HG02973 (cell line): ENCODE measurements around the gene COG5.
"Not testable (repeated sequence)": the region's sequence is repeated elsewhere in the genome, so short reads cannot be mapped to it uniquely, and the experiment has no call there.

ENCODE experiments used
- ATAC-seq: cut with Tn5 transposase; IDR thresholded peaks from one replicate; pipeline ENCODE4 v1.9.1; 2021; ENCODE audit warnings: moderate library complexity; ENCODE audit not compliant: unreplicated experiment

Gene COG5

DNA sequence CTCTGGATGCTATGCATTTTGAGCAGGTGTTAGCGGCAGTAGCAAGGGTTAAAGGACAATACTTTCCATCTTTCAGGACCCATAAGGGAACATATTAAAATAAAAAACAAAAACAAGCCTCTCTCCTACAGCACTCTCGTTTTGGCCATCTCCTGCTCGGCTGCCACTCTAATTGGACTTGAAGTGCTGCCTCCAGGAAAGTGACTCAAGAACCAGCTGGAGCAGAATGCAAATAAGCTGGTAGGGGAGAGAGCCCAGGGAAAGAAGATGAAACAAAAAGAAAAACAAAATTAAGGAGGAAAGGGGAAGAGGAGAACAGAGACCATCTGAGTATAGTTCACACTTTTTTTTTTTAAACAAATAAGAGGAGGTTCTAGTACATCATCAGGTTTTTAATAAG lies 329.3 kb downstream of the COG5 start:
- ATAC-seq: no peak

GRCh38 chr7:107233981-107234380 lies 329.7 kb downstream of the COG5 start:
- no peak for ATAC-seq

- ATAC-seq: no peak
These were observed 330.5 kb downstream of the COG5 start for GRCh38 chr7:107233174-107233573.

GRCh38 chr7:107232568-107233090 lies 331.1 kb downstream of the COG5 start:
- no peak for ATAC-seq

DNA sequence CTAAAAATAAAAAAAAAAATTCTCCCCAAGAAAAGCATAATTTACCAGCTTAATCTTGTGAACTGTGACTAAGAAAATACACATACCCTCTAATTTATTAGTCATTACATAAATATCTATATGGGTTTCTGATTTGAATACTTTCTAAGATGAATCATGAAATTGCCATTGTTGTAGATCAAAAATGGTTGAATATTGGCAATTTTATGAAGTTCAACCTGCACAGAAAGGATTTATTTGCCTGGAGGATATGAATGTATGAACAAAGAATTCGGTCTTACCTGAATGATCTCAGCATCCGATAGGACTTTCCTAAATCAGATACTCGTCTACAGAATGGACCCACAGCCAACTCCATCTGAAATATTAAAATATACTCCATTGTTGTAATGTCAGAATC lies 333.4 kb downstream of the COG5 start:
- no peak for ATAC-seq

DNA sequence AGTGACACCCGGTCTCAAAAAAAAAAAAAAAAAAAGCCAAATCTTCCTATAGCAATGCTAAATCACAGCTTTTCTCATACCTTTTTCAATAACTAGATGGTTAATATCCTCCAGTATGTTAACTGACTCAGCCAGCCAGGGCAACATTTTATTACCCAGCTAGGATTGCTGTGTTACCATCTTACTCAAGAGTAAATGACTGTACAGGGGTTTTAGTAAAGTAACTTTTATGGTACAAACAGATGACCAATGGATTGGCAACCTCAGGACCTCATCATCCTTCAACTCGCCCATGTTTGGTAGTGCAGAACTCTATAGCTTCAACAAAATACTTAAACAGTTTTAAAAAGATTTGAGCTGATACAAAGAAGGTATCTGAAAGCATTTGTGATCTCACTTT lies 335.4 kb downstream of the COG5 start:
- ATAC-seq: no peak

- no peak for ATAC-seq
These were observed 339.1 kb downstream of the COG5 start for GRCh38 chr7:107224374-107225223.

GRCh38 chr7:107220806-107221205 lies 342.9 kb downstream of the COG5 start:
- ATAC-seq: not testable (repeated sequence)

GRCh38 chr7:107220356-107220755 lies 343.4 kb downstream of the COG5 start:
- no peak for ATAC-seq

GRCh38 chr7:107219563-107220244 lies 344.0 kb downstream of the COG5 start:
- ATAC-seq: no peak

DNA sequence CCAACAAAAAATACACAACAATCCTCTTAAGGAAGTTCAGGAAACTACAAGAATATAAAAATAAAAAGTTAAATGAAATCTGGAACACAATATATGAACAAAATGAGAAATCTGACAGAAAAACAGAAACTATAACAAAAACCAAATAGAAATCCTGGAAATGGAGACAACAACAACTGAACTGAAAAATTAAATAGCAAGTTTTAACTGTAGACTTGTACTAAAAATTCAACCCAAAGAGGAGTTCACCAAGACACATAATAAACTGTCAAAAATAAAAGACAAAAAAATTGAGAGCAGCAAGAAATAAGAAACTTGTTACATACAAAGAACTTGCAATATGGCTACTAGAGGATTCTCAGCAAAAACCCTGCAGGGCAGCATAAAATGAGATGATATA lies 349.8 kb downstream of the COG5 start:
- ATAC-seq: no peak

DNA sequence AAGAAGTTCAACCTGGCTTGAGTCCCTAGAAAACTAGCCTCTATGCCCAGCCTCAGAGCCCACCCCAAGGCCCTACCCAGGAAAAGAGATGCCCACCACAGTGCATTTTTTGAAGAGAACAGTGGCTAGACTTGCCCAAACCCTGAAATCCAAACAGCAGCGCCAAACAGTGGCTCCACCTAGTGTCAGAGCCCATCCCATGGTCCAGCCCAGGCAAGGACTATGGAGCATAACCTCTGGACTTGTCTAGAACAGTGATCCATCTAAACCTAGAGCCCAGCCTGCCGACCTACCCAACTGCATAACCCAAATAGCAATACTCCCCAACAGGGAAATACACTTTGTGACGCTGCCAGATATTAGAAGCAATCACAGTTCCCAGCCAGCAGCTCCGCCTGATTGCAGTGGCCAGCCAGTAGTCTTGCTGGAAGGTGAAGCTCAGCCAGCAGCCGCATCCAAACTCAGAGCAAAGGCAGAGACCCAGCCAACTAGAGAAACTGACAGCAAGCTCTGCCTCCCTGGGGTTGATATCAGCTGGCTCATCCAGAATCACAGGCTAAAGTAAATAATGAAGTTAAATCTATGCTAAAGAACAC lies 350.4 kb downstream of the COG5 start:
- ATAC-seq: no peak

- no peak for ATAC-seq
These were observed 351.0 kb downstream of the COG5 start for GRCh38 chr7:107212725-107213124.

DNA sequence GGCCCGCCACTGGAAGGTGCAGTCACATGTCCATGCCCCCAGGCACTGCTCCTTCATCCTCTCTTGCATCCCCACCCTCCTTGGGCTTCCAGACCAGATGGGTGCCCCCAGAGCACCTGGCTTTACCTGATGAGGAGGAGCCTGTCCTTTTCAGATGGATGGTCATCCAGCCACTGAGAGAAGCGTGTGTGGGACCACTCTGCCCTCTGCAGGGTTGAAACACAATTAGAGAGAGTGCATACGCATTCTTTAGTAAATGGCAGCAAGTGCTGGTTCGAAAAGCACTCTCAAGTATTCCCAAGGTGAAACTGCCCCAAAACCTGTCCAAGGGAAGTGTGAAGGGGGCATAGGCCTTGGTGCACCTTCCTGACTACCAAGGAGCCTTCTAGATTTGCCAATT lies 353.3 kb downstream of the COG5 start:
- no peak for ATAC-seq

DNA sequence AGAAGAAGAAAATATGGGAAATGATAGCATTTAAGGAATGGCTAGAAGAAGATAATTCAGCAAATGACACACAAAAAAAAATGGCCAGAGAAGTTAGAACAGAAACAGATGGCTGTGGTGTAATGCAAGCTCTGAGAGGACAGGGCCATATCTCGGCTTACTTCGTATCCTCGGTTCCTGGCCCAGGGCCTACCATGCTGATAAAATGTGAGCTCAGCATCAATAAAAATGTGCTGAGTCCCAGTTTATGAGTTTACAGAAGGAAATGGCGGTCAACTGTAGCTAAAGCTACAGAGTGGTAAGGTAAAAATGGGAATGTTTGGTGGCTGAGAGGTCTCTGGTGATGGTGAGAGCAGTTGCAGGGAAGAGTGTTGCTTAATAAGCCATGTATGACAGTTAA lies 354.2 kb downstream of the COG5 start:
- no peak for ATAC-seq

DNA sequence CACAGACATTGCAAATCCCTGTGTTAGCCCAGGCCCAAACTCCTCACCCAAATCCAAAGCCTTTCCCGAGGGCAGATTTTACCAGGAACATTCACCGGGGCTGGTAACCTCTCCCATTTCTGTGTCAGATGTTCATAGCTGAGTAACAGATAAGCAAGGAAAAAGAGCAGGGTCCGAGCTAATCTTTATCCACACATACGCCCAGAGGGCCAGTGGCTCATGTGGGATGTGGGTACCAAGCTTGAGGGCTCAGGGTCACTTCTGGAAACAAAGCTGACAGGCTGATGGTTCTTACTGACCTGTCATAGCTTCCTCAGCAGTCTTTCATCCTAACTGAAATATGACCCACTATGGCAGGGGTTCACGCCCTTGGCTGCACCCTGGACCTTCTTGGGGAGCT lies 355.2 kb downstream of the COG5 start:
- no peak for ATAC-seq

GRCh38 chr7:107208024-107208521 lies 355.6 kb downstream of the COG5 start:
- ATAC-seq: no peak

DNA sequence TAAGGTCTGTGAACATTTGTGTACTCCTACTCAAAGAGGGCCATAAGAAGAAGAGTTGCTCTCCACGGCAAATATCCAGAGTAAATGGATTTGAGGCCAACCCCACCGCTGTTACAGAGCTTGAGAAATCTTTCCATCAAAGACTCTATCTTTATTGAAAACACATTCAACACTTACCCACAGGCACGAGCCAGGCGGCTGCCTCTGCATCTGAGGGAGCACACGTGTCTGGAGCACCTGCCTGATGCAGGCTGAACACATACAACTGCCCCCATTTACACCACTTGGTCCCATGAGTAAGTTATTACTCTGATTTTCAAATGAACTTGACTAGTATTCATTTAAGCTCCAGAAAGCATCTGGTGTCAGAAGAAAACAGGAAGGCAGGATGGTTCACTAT lies 356.3 kb downstream of the COG5 start:
- no peak for ATAC-seq

- ATAC-seq: no peak
These were observed 357.0 kb downstream of the COG5 start for GRCh38 chr7:107206706-107207105.

GRCh38 chr7:107206136-107206535 lies 357.6 kb downstream of the COG5 start:
- no peak for ATAC-seq

GRCh38 chr7:107203607-107204006 lies 360.1 kb downstream of the COG5 start:
- ATAC-seq: no peak
